DOHH2 (cell line): ENCODE results near the gene PRLH.

ENCODE experiments used
- CTCF ChIP-seq: fragments of 200-600 bp; sonication (generic); IDR thresholded peaks from one replicate; pipeline ENCODE4 v1.5.1; 2014; ENCODE audit warnings: antibody characterized with exemption, mild to moderate bottlenecking, low read depth, low read length; ENCODE audit not compliant: poor library complexity, severe bottlenecking
- EZH2phosphoT487 ChIP-seq: fragments of 200-600 bp; sonication (generic); IDR thresholded peaks from 2 replicates; pipeline ENCODE4 v1.6.1; 2017; ENCODE audit warnings: borderline replicate concordance, mild to moderate bottlenecking, antibody characterized with exemption, low read length, moderate library complexity, mixed read lengths

GRCh38 chr2:237597196-237598145, 31.1 kb downstream of the PRLH start:
- TF ChIP-seq CTCF (no peak), EZH2phosphoT487 (no peak)
